LNCAP (cell line): ENCODE data around the gene KCTD16.

ENCODE experiments used
- TF ChIP-seq, protein P1 (sequence below): fragments of 450-650 bp; IDR thresholded peaks from 2 replicates; pipeline ENCODE4 v1.5.1; 2017; ENCODE audit warnings: mild to moderate bottlenecking

Gene KCTD16

DNA sequence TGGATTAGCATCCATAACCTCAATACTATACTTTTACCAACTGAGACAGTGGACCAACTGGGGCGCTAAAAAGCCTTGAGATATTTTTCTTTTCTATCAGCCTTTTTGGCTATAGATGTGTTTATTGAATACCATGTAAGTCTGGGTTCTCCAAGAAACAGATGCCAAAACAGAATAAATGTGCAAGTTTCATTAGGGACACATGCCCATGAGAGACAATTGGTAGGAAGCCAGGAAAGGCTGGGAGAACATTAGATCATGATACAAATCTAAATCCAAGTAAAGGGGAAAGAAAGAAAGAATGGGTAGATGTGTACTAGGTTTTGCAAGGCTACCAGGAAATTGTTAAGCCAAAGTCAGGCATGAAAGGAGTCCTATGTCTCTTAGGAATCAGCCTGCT lies 152.5 kb downstream of the KCTD16 start:
- TF ChIP-seq, protein P1, sequence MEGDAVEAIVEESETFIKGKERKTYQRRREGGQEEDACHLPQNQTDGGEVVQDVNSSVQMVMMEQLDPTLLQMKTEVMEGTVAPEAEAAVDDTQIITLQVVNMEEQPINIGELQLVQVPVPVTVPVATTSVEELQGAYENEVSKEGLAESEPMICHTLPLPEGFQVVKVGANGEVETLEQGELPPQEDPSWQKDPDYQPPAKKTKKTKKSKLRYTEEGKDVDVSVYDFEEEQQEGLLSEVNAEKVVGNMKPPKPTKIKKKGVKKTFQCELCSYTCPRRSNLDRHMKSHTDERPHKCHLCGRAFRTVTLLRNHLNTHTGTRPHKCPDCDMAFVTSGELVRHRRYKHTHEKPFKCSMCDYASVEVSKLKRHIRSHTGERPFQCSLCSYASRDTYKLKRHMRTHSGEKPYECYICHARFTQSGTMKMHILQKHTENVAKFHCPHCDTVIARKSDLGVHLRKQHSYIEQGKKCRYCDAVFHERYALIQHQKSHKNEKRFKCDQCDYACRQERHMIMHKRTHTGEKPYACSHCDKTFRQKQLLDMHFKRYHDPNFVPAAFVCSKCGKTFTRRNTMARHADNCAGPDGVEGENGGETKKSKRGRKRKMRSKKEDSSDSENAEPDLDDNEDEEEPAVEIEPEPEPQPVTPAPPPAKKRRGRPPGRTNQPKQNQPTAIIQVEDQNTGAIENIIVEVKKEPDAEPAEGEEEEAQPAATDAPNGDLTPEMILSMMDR = no peak

DNA sequence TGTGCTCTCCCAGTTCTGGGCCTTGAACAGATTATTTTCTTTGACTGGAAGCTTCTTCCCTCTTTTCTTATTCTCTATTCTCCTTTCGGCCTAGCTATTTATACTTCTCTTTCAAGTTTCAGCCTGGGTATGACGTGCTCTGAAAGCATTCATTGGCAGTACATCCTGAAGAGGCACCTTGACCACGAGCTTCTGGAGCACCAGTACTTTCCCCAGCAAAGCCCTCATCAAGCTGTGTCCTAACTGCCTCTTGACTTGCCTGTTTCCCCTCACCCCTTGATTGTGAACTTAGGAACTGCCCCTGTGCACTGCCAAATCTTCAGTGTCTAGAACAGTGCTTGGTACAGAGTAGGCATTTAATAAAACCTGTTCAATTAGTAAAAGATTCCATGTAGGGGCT lies 154.9 kb downstream of the KCTD16 start:
- TF ChIP-seq, protein P1 = no peak

DNA sequence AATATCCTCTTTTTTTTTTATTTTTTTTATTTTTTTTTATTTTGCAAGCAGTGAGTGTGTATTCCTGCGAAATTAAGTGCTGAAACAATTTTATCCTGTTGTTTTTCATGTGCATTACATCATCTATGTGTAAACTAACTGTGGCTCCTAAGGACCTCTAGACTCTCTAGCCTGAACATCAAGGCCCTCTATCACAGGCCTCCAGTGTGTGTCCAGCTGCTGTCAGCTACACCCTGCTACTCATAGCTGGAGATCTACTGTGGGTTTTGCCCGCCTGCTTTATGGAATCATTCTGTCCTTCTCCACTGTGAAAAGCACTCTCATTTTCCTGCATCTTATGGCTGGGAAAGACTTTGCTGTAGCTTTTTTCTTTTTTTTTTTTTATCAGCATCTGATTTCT lies 157.8 kb downstream of the KCTD16 start:
- TF ChIP-seq, protein P1 = no peak

DNA sequence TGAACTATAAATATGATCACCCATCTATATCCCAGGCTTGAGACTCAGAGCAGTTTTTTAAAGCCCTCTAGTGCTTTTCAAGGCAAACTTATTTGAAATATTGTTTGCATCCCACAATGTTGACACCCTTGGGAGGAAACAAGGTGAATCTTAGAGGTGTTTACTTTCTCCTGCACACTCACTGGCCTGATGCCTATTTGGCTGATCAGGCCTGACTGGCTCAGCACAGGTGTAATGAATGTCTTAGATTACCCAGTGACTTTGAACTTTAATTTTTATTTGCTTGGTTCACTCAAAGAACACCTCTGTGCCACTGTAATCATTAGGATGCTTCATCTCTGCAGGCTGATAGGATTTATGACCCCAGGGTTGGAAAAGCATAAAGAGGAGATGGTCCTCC lies 158.3 kb downstream of the KCTD16 start:
- TF ChIP-seq, protein P1 = no peak

DNA sequence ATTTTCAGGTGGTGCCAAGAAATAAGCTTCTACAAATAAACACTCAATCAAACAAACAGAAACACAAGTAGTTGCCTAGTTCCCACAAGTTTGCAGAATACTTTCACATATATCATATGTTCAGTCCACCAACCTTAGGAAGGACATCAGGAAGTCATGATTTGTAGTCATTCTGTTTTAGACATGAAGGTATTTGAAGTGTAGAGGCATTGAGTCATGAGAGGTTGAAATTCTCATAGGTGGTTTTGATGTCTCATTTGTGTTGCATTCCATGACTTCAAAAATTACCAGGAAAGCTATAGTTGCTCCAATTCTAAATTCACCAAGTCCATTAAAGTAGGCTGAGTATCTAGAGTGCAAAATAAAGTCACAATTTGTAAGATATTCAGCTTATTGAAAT lies 159.0 kb downstream of the KCTD16 start:
- TF ChIP-seq, protein P1 = no peak

DNA sequence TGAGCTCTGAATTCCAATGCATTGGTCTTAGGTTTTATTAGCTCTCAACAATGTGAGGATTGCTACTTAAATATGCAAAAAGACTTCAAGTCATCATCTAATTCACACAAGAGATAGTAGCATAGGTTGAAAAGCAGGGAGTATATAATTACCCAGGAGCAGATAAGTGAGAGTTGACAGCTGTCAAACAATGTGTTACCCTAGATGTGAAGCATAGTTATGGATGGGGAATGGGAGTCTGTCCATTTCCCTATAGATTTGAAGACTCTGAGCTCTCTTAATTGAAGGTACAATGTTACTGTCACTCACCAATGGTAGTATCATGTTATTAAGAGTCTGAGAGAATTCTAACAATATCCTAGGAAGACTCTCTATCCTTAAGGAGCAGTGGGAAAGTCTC lies 160.7 kb downstream of the KCTD16 start:
- TF ChIP-seq, protein P1 = no peak

DNA sequence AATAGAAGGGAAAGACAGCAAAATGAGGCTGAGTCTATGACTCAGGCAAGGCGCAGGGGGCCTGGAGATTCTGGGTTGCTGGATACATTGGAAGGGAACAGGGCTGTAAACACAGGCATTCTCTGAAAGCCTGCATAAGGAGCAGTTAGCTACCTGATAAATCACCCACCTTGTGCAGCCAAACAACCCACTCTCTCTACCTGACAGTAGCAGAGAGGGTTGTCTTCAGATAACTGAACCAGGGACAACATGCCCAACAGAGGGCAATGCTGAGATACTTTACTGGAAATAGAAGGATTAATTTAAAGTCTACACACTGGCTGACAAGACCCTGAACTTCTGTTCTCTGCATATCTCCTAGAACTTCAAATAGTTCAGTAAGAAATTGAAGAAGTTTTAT lies 161.6 kb downstream of the KCTD16 start:
- TF ChIP-seq, protein P1 = no peak

DNA sequence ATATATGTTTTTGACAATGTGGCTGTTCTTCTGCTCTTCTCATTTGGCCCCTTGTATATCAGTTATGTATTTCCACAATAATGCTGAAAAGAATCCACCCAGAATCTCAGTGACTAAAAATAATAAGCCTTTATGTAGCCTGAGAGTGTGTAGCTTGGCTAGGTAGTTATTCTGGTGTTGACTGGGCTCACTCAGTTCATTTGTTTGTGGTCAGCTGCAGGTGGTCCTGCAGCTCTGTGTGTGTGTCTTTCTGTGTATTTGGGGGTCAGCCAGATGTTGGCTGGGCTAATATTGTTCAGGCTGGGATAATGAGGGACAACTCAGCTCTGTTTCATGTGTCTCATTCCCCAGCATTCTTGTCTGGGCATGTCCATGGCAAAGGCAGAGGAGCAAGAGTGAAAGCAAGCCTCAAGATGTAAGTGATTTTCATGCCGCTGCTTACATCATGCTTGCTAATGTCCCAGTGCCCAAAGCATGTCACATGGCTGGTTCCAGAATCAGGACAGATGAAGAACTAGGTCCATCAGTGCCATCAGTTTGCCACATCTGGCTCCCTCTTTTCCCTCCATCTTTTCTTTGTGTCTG lies 162.8 kb downstream of the KCTD16 start:
- TF ChIP-seq, protein P1 = no peak
